Measurements from ENCODE around the gene MAS1L. TPM values are rescaled to one million over a fixed set of nuclear protein-coding genes. Genes with fewer than 3 reads are reported as not detected.

MAS1L gene
- total RNA-seq, 1 experiment from 2014 or later, result not detected

DNA sequence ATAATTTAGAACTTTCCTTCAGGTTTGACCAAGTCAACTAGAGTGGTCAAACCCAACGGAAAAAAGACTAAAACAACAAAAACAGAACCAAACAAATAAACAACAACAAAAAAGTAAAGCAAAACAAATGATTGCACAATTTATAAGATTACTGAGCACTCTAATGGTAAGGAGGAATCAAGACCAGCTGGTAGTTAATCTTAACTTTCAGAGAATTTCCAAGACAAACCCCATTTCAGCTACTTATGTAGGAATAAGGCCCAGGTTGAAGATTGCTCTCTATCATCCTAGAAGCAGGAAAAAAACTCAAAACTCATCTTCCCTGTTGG is 37.5 kb upstream of the MAS1L start:
- Histone ChIP-seq H3K4me2 (ENCODE audit: low read length) (no peak overlapping the region), H2AFZ (ENCODE audit: low read depth, low read length, poor library complexity, severe bottlenecking) (no peak overlapping the region), H3K36me3 (ENCODE audit: control insufficient read depth in 1 of 2, insufficient read depth in 2 of 2, low read length in 2 of 2) (no peaks in the 10 kb centered on the region), H3K9me2 (ENCODE audit: insufficient read depth) (no peaks in the 10 kb centered on the region), H3K9ac (ENCODE audit: low read length) (no peak overlapping the region), H3K27ac (ENCODE audit: low read depth, low read length) (no peak overlapping the region), H3K4me1 (ENCODE audit: control insufficient read depth in 1 of 2, insufficient read depth in 2 of 2, low read length in 2 of 2) (no peaks in the 10 kb centered on the region), H4K20me1 (ENCODE audit: insufficient read depth) (no peaks in the 10 kb centered on the region), H3K9me3 (ENCODE audit: control insufficient read depth in 1 of 2, insufficient read depth in 1 of 2, low read depth in 1 of 2, low read length in 2 of 2) (no peaks in the 10 kb centered on the region), H3K4me3 (replicated peaks in 1 of 2; ENCODE audit: low read depth in 1 of 2, low read length in 2 of 2) (no peak overlapping the region), H3K27me3 (ENCODE audit: insufficient read depth, low read length) (no peaks in the 10 kb centered on the region), H3K79me2 (ENCODE audit: insufficient read depth, low read length) (no peaks in the 10 kb centered on the region)
- TF ChIP-seq POLR2A (IDR thresholded peaks at IDR 0.05; ENCODE audit: borderline replicate concordance, extremely low read depth, insufficient read depth, insufficient read length), result no peak
- no peak for TF ChIP-seq ELF1 (IDR thresholded peaks at IDR 0.05; ENCODE audit: borderline replicate concordance, low read depth)
- TF ChIP-seq, protein P1, sequence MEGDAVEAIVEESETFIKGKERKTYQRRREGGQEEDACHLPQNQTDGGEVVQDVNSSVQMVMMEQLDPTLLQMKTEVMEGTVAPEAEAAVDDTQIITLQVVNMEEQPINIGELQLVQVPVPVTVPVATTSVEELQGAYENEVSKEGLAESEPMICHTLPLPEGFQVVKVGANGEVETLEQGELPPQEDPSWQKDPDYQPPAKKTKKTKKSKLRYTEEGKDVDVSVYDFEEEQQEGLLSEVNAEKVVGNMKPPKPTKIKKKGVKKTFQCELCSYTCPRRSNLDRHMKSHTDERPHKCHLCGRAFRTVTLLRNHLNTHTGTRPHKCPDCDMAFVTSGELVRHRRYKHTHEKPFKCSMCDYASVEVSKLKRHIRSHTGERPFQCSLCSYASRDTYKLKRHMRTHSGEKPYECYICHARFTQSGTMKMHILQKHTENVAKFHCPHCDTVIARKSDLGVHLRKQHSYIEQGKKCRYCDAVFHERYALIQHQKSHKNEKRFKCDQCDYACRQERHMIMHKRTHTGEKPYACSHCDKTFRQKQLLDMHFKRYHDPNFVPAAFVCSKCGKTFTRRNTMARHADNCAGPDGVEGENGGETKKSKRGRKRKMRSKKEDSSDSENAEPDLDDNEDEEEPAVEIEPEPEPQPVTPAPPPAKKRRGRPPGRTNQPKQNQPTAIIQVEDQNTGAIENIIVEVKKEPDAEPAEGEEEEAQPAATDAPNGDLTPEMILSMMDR (IDR thresholded peaks at IDR 0.05 in 2 of 3, conservative IDR thresholded peaks at IDR 0.05 in 1 of 3; ENCODE audit: borderline replicate concordance in 1 of 3, insufficient read depth in 1 of 3, low read depth in 2 of 3, low read length in 2 of 3), result no peak
- no peak for TF ChIP-seq POLR2AphosphoS5 (IDR thresholded peaks at IDR 0.05; ENCODE audit: low read depth, low read length)
- TF ChIP-seq SRF (IDR thresholded peaks at IDR 0.05; ENCODE audit: low read depth), result no peak
- no peak for TF ChIP-seq CEBPB (IDR thresholded peaks at IDR 0.05; ENCODE audit: low read depth)
- no peak for TF ChIP-seq EGR1 (IDR thresholded peaks at IDR 0.05; ENCODE audit: low read depth)
- TF ChIP-seq, protein P2, sequence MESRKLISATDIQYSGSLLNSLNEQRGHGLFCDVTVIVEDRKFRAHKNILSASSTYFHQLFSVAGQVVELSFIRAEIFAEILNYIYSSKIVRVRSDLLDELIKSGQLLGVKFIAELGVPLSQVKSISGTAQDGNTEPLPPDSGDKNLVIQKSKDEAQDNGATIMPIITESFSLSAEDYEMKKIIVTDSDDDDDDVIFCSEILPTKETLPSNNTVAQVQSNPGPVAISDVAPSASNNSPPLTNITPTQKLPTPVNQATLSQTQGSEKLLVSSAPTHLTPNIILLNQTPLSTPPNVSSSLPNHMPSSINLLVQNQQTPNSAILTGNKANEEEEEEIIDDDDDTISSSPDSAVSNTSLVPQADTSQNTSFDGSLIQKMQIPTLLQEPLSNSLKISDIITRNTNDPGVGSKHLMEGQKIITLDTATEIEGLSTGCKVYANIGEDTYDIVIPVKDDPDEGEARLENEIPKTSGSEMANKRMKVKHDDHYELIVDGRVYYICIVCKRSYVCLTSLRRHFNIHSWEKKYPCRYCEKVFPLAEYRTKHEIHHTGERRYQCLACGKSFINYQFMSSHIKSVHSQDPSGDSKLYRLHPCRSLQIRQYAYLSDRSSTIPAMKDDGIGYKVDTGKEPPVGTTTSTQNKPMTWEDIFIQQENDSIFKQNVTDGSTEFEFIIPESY (IDR thresholded peaks at IDR 0.05; ENCODE audit: extremely low read depth, insufficient replicate concordance, low read length), result no peak
- TF ChIP-seq SP1 (IDR thresholded peaks at IDR 0.05; ENCODE audit: low read depth), result no peak
- TF ChIP-seq, protein P3, sequence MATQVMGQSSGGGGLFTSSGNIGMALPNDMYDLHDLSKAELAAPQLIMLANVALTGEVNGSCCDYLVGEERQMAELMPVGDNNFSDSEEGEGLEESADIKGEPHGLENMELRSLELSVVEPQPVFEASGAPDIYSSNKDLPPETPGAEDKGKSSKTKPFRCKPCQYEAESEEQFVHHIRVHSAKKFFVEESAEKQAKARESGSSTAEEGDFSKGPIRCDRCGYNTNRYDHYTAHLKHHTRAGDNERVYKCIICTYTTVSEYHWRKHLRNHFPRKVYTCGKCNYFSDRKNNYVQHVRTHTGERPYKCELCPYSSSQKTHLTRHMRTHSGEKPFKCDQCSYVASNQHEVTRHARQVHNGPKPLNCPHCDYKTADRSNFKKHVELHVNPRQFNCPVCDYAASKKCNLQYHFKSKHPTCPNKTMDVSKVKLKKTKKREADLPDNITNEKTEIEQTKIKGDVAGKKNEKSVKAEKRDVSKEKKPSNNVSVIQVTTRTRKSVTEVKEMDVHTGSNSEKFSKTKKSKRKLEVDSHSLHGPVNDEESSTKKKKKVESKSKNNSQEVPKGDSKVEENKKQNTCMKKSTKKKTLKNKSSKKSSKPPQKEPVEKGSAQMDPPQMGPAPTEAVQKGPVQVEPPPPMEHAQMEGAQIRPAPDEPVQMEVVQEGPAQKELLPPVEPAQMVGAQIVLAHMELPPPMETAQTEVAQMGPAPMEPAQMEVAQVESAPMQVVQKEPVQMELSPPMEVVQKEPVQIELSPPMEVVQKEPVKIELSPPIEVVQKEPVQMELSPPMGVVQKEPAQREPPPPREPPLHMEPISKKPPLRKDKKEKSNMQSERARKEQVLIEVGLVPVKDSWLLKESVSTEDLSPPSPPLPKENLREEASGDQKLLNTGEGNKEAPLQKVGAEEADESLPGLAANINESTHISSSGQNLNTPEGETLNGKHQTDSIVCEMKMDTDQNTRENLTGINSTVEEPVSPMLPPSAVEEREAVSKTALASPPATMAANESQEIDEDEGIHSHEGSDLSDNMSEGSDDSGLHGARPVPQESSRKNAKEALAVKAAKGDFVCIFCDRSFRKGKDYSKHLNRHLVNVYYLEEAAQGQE (IDR thresholded peaks at IDR 0.05; ENCODE audit: low read depth), result no peak
- TF ChIP-seq TCF7L2 (IDR thresholded peaks at IDR 0.05; ENCODE audit: borderline replicate concordance, extremely low read depth, insufficient read depth, insufficient read length), result no peak
- TF ChIP-seq EZH2phosphoT487 (IDR thresholded peaks at IDR 0.05; ENCODE audit: borderline replicate concordance), result no peak
- no peak for TF ChIP-seq JUND (IDR thresholded peaks at IDR 0.05)
- TF ChIP-seq EZH2 (IDR thresholded peaks at IDR 0.05), result no peak
- TF ChIP-seq ZFX (IDR thresholded peaks at IDR 0.05), result no peak
- TF ChIP-seq MAX (IDR thresholded peaks at IDR 0.05), result no peak
- TF ChIP-seq ATF3 (IDR thresholded peaks at IDR 0.05), result no peak
- TF ChIP-seq SIN3A (IDR thresholded peaks at IDR 0.05; ENCODE audit: low read depth), result no peak
- TF ChIP-seq CBX3 (IDR thresholded peaks at IDR 0.05; ENCODE audit: low read depth), result no peak
- intact Hi-C loops (cut with micrococcal nuclease), result no loop called here
- ChIA-PET CTCF (no interaction called here), POLR2A (no interaction called here), RAD21 (ENCODE audit: low non-redundant PET in 1 of 2, low total read pairs in 2 of 2, uncharacterized antibody in 2 of 2, unreplicated experiment in 2 of 2) (no interaction called here)
- no TSS peak for BruUV-seq (replicated peaks)
- ATAC-seq (no peak), DNase-seq (ENCODE audit: low read depth, low spot score) (no peak)

Measured in HCT116 (cell line).